Lung microvascular endothelial cell (primary cell): ENCODE measurements around the gene NANOS2. TPM values are rescaled to one million over a fixed set of nuclear protein-coding genes. Genes with fewer than 3 reads are reported as not detected.

Experiments
- DNase-seq, 2 donors: peaks; one replicate each; pipeline versions ENCODE4 v3.0.0 to v3.0.0-alpha.2; 2010; ENCODE audit warnings: low read depth in 2 of 2
- total RNA-seq: library from RNA; depleted of rRNA; stranded (reverse); fragments of >200 nt; gene quantifications from 2 replicates; pipeline ENCODE4 v1.2.1, GENCODE V29; 2014

NANOS2 gene
- not detected in 2 replicates for total RNA-seq

- DNase-seq, result peak; percentile 30 to 35
Observed at GRCh38 chr19:45913874-45914830, at the start of gene NANOS2. Gene NANOS2 (minus strand): TSS chr19:45914778. CDS start chr19:45914693, 85 bp downstream.

GRCh38 chr19:45962021-45962420, 47.4 kb upstream of the NANOS2 start:
- no peak for DNase-seq

GRCh38 chr19:45960595-45961235, 46.1 kb upstream of the NANOS2 start:
- no peak for DNase-seq

GRCh38 chr19:45959517-45960025, 45.0 kb upstream of the NANOS2 start:
- no peak for DNase-seq

- peak; percentile 65 to 83 for DNase-seq
Observed at GRCh38 chr19:45958769-45959516, 44.4 kb upstream of the NANOS2 start.

GRCh38 chr19:45958320-45958719, 43.7 kb upstream of the NANOS2 start:
- DNase-seq, result no peak

DNA sequence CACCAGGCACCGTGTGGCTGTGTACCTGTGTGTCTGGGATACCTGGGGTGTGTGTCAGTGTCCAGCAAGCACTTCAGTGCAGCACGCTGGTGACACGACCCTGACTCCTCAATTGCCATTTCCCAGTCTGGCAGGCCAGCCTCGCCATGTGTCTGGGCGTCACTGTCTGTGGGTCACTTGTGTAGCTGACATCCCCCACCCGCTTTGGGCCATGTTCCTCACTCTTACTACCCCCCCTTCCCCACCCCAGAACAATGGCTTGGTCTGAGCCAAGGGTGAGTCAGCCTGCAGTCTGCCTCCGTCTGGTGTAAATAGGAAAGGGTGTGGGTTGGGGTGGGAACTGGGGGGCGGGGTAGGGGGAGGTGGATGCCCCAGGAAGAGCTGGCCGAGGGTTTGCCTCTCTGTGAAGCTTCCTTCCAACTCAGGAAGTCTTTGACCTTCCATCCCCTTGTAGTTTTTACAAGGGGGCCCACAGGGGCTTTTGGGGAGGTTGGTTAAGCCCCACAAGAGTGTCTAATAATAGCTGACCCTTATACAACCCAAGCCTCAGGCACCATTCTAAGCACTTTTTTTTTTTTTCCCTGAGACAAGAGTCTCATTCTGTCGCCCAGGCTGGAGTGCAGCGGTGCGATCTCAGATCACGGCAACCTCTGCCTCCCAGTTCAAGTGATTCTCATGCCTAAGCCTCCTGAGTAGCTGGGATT, 41.5 kb upstream of the NANOS2 start:
- peak; percentile 99 for DNase-seq

DNA sequence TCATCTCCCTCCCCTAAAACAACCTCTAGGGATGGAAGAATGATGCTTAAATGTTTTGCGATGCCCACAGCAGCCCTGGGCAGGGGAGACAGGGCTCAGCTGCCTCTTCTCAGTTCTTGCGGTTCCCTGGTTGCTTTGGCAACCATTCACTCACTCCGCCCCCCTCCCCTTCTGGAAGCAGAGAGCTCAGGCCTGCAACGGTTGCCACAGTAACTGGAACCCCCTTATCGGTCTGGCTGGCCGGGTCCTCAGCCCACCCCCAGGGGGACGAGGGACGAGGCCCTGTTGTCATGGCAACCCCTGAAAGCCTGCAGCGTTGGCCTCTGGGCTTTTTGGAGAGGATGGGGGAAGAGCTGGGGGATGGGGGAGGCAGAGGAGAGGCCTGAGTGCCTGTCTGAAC, 39.6 kb upstream of the NANOS2 start:
- peak in 1 of 2 donors; percentile 35 for DNase-seq

DNA sequence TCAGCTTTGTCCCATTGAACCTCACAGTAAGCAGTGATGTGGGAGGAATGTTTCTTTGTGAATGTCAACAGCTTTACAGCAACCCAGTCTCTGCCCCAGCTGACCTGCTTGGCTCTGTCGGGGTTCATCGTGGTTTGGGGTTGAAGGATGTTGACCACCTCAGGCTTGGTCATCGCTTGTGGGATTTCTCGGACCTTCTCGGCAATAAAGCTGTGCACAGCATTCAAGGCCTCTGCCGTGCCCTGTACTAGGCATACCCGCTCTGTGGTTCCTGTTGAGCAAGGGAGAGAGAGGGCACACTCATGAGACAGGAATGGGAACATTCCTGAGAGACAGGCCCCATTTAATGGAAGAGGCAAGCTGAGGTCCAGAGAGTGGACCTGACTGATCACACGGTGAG, 39.1 kb upstream of the NANOS2 start:
- peak in 1 of 2 donors; percentile 37 for DNase-seq

- peak in 1 of 2 donors; percentile 44 for DNase-seq
Observed at GRCh38 chr19:45952686-45953505, 38.3 kb upstream of the NANOS2 start.

DNA sequence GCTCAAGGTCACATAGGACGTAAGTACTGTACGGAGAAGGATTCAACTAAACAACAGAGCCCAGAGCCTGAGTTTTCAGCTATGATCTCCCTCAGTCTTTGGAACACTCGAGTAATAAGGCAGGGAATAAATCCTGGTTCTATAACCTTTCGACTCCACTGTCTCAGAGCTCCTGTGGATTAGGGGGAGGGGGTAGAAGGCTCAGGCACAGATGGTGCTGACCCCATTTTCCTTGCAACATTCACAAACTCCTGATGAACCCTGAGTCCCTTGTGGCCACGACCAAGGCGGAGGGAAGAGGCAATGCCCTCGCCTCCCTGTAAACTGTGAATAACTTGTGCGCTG, 37.7 kb upstream of the NANOS2 start:
- DNase-seq, result no peak

DNA sequence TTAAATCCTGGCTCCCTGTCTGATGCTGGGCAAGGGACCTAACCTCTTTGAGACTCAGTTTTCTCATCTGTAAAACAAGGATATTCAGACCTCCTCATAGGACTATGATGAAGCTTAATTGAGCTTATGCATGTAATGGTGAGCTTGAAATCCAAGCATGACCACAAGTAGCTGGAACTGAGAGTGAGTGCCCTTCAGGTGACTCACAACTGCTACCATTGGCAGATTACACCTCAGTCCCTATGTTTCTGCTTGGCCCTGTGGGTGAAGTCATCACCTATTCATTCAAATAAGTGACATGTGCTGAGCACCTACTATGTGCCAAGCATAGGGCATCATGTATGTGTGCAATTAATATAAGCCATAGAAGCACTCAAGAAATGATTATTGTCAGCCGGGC, 33.3 kb upstream of the NANOS2 start:
- no peak for DNase-seq

DNA sequence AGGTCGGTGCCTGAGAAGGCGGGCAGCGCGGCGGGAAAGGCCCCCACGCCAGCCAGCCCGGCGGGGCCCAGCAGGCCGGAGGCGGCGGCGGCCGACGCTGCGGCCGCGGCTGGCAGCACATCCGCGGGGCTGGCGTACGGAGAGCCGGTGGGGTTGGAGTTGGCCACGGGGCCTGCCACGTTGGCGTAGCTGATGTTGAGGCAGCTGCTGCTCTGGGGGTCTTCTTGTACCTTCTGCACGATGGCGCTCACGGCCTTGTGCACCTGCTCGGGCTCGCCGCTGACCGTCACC, 25.9 kb upstream of the NANOS2 start:
- DNase-seq, result no peak

DNA sequence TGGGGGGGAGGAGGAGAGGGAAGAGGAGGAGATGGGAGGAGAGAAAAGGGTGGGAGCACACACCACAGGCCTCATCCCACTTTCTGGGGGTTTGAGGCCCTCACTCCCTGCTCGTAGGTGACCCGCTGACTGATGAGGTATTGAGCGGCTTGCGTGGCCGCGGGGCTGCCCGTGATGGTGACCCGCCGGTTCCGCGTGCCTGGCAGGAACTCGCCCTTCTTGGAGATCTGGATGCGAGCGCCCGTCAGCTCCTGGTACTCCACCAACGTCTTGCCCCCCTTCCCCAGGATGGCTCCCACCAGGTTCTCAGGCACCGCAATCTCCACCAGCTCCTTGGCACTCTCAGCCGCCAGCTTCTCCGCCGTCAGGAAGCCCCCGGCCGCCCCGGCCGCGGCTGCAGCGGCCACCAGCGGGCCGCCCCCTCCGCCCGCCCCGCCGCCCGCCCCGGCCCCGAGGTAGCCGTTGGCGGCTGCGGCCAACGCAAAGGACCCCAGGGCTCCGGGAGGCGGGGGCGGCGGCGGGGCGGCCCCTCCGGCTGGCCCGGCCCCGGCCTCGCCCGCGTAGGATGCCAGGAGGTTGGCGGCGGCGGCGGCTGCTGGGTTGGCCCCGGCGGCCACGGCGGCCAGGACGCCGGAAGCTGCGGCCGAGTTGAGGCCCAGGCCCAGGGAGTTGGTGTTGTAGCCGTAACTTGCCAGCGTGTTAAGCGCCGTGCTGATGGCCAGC, 25.4 kb upstream of the NANOS2 start:
- DNase-seq, result no peak

- DNase-seq, result peak; percentile 25 to 33
Observed at GRCh38 chr19:45938733-45939319, 24.2 kb upstream of the NANOS2 start.

DNA sequence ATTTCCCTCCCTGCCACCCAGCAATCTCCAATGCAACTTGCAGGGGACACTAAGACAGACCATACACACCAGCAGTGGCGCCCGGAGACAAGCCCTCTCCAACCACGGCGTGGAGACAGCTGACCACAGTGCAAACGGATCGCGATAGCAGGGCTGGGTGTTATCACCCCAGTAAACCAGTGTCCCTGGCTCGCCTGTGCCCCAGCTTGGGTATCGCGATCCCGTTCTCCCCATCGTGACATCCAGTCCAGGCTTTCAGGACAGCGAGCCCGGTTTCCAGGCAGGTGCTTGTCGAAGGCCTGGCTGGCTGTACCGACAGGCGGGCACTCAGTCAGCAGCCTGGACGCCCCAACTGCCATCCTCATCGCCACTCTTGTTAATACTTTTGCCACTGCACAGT, 20.7 kb upstream of the NANOS2 start:
- no peak for DNase-seq

DNA sequence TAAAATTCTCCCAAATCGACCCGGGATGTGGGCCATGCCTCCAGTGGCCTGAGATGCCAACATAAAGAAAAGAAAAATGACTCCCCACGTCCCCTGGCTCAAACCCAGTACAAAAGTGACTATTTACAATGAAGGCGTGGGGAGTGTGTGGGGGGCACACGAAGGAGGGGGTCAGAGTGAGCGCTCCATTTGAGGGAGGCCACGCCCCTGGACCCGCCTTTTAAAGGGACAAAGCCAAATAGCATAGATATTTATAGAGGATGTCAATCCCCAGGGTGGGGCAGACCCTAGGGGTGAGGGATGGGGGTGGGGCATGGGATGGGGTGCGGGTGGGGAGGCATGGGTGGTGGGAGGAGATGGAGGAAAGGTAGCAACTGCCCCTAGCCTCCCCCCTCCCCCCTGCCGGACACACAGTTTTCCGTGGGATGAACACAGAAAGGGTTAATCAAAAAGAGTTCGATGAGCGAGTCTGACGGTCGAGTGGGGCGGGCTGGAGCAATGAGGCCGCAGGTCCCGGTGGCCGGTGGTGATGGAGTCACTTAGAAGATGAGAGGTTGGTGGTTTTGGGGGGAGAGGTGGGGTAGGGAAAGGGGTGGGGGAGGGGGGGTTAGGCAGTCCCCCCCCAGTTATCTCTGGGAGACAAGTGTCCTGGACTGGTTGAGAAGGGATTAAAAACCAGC, 20.1 kb upstream of the NANOS2 start:
- DNase-seq, result no peak

DNA sequence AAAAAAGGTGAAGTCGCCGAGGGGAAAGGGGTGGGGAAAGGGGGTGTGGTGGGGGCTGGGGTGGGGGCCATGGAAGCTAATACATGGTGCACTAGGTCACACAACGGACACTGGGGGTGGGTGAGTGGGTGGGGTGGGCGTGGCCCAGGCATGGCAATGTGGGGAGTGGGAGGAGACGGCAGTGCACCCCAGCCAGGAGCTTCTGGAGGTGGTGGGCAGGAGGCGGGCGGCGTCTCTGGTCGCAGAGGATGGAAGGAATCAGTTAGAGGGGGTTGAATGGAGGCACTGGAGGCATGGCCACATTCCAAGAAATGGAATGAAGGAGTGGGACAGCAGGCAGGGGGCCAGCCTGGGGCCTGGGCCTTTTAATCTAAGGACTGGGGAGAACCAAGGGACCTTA, 19.2 kb upstream of the NANOS2 start:
- DNase-seq, result no peak

GRCh38 chr19:45931055-45931454, 16.5 kb upstream of the NANOS2 start:
- DNase-seq, result peak; percentile 28 to 56
